Measurements from ENCODE around the gene PEX6.
"Not testable (repeated sequence)": the region's sequence is repeated elsewhere in the genome, so short reads cannot be mapped to it uniquely, and the experiment has no call there.

PEX6 gene

DNA sequence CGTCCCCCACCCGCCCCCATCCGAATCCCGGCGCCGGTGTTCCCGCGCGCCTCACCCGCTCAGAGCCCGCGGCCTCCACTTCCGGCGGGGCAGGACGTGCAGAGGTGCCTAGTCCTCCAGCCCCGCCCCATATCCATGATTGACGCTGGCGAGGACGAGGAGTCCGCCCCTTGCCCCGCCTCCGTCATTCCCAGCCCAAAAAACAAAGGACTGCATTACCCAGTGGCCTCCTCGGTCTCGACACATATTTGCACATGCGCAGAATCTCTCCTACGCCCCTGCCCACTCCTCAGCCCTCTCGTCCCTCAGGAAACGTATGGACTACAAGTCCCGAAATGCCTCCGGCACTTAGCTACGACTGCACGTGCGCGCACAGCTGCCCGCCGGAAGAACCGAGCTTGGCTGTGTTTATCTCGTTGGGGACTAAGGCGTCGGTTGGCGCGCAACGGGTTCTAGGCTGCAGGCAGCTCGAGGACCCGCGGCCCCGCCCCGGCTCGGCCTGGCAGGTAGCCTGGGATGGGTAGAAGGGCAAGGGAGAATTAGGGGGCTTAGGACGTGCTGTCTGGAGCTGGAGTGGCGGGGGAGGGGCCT is 35.0 kb upstream of the PEX6 start, which contains the start of the genes KLHDC3 and MEA1:
TSS of gene KLHDC3 (plus strand) at position 407 of the 591 bp plus-strand sequence. CDS start 2,944 bp downstream, outside the sequence.
TSS of gene MEA1 (minus strand) at position 104 of the 591 bp plus-strand sequence. CDS start 133 bp downstream, outside the sequence.
- Histone ChIP-seq H3K4me1 (ENCODE audit: control insufficient read depth, low read depth, low read length) (no peaks in the 10 kb centered on the region), H3K36me3 (ENCODE audit: control insufficient read depth, low read depth, low read length) (peaks cover 45% of the 10 kb centered on the region)

DNA sequence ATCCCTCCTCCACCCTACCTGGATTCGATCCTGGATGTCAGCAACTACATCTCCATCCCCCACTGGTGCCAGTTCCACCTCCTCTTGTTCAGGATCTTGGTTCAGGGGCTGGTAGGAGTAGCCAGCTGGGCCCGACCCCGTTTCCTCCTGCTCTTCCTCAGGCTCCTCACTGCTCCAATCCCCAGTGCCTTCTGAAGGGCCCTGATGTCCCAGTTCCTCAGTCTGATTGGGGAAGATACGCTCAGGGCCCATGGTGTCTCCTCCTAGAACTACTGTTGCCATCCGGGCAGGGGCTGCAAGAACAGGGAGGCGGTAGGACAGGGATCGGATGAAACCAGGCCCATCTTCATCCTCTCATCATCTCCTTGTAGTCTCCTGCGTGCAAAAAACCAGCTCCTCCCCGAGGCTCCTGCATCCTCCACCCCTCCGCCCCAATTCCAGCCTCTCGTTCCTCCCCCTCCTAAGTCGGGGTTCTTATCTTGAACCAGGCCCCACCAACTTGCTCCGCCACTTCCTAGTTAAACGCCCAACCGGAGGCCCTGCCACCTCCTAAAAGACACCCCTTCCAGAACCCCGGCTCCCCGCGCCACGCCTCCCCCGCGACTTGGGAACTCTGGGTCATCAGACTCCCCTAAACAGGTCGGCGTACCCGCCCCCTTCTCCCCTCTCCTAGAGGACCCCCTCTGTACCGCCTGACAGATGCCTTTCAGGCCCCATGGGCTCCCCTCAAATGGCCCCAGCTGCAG is 34.3 kb upstream of the PEX6 start:
- H3K27ac ChIP-seq (ENCODE audit: low read length): no peak overlapping the region
- H3K36me3 ChIP-seq (ENCODE audit: control insufficient read depth, low read depth, low read length): peaks cover 45% of the 10 kb centered on the region
- H3K4me3 ChIP-seq (ENCODE audit: low read length): peak overlapping the region; percentile 76

More for the DNA sequence above, 35.0 kb upstream of the PEX6 start, which contains the start of the genes KLHDC3 and MEA1:
- Histone ChIP-seq H3K9ac (ENCODE audit: low read length) (peak within 1 kb of the TSS; percentile 71), H3K9me3 (ENCODE audit: control insufficient read depth, low read depth, low read length) (no peaks in the 10 kb centered on the region), H3K27me3 (ENCODE audit: control insufficient read depth, insufficient read depth, low read length) (no peaks in the 10 kb centered on the region), H3K4me3 (ENCODE audit: low read length) (peak within 1 kb of the TSS; percentile 76), H3K27ac (ENCODE audit: low read length) (peak within 1 kb of the TSS; percentile 47)

DNA sequence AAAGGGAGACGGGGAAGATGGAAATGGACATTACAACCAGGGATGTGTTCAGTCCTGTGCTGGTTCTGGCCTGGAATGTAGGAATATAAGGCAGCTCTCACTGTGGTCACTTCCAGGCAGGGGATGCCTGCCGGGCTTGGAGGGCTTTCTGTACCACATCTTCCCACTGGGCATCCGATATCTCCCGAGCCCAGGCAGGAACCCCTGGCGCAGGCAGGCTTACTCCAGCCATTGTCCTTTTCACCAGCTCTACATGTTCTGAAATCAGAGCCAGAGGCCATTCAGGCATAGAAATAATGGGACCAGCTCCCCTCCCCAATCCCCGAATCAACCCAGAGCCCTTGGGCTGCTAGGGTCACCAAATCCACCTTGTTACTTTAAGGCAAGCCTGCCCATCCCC is 33.4 kb upstream of the PEX6 start:
- H3K4me3 ChIP-seq (ENCODE audit: low read length): no peak overlapping the region
- H3K36me3 ChIP-seq (ENCODE audit: control insufficient read depth, low read depth, low read length): peaks cover 44% of the 10 kb centered on the region
- H3K27me3 ChIP-seq (ENCODE audit: control insufficient read depth, insufficient read depth, low read length): no peaks in the 10 kb centered on the region
- no peaks in the 10 kb centered on the region for H3K4me1 ChIP-seq (ENCODE audit: control insufficient read depth, low read depth, low read length)
- H3K9me3 ChIP-seq (ENCODE audit: control insufficient read depth, low read depth, low read length): no peaks in the 10 kb centered on the region
- H3K9ac ChIP-seq (ENCODE audit: low read length): no peak overlapping the region
- no peak overlapping the region for H3K27ac ChIP-seq (ENCODE audit: low read length)

More for the DNA sequence above, 34.3 kb upstream of the PEX6 start:
- Histone ChIP-seq H3K9me3 (ENCODE audit: control insufficient read depth, low read depth, low read length) (no peaks in the 10 kb centered on the region), H3K4me1 (ENCODE audit: control insufficient read depth, low read depth, low read length) (no peaks in the 10 kb centered on the region), H3K27me3 (ENCODE audit: control insufficient read depth, insufficient read depth, low read length) (no peaks in the 10 kb centered on the region), H3K9ac (ENCODE audit: low read length) (peak overlapping the region; percentile 49)

DNA sequence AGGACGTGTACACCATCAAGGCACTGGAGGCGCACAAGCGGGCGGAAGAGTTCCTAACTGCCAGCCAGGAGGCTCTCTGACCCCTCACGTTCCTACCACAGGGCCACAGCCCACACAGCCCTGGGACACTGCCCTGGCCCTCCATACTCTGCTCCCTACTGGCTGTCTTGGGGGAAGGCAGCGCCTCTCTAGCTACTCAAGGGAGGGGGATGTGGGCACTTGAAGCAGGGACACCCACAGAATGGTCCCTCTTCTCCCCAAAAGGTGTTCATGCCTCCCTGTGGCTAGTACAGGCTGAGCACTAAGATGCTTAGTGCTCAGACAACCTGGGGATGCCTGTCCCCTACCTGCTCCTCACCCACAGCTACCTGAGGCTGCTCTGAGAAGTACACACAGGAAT is 32.2 kb upstream of the PEX6 start:
- Histone ChIP-seq H3K36me3 (ENCODE audit: control insufficient read depth, low read depth, low read length) (peaks cover 50% of the 10 kb centered on the region), H3K27me3 (ENCODE audit: control insufficient read depth, insufficient read depth, low read length) (no peaks in the 10 kb centered on the region), H3K4me3 (ENCODE audit: low read length) (no peak overlapping the region), H3K9ac (ENCODE audit: low read length) (no peak overlapping the region), H3K27ac (ENCODE audit: low read length) (no peak overlapping the region), H3K9me3 (ENCODE audit: control insufficient read depth, low read depth, low read length) (no peaks in the 10 kb centered on the region), H3K4me1 (ENCODE audit: control insufficient read depth, low read depth, low read length) (no peaks in the 10 kb centered on the region)

DNA sequence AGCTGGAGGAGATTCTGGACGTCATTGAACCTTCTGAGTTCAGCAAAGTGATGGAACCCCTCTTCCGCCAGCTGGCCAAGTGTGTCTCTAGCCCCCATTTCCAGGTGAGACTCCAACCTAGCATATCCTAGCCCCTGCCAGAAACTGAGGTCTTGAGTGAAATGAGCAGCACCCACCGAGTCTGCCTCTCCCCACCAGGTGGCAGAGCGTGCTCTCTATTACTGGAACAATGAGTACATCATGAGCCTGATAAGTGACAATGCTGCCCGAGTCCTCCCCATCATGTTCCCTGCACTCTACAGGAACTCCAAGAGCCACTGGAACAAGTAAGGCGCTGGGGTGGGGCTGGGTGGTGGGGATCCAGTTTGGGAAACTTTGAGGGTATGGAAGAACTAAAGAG is 30.1 kb upstream of the PEX6 start:
- peaks cover 54% of the 10 kb centered on the region for H3K36me3 ChIP-seq (ENCODE audit: control insufficient read depth, low read depth, low read length)
- H3K27ac ChIP-seq (ENCODE audit: low read length): no peak overlapping the region
- H3K9me3 ChIP-seq (ENCODE audit: control insufficient read depth, low read depth, low read length): no peaks in the 10 kb centered on the region
- no peaks in the 10 kb centered on the region for H3K4me1 ChIP-seq (ENCODE audit: control insufficient read depth, low read depth, low read length)
- H3K9ac ChIP-seq (ENCODE audit: low read length): no peak overlapping the region
- H3K4me3 ChIP-seq (ENCODE audit: low read length): no peak overlapping the region
- no peaks in the 10 kb centered on the region for H3K27me3 ChIP-seq (ENCODE audit: control insufficient read depth, insufficient read depth, low read length)

DNA sequence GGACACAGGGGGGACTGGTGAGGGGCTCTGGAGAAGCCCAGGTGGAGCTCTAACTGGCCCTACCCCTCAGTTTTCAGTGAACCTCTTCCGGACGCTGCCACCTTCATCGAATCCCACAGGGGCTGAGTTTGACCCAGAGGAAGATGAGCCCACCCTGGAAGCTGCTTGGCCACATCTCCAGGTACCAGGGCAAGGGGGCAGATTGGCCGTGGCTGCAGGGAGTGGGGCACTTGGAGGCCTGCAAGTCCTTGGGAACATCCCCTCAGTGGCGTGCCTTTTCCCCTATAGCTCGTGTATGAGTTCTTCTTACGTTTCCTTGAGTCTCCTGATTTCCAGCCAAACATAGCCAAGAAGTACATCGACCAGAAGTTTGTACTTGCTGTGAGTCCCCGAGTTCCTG is 28.1 kb upstream of the PEX6 start:
- H3K9me3 ChIP-seq (ENCODE audit: control insufficient read depth, low read depth, low read length): no peaks in the 10 kb centered on the region
- H3K27me3 ChIP-seq (ENCODE audit: control insufficient read depth, insufficient read depth, low read length): no peaks in the 10 kb centered on the region
- H3K9ac ChIP-seq (ENCODE audit: low read length): no peak overlapping the region
- no peaks in the 10 kb centered on the region for H3K4me1 ChIP-seq (ENCODE audit: control insufficient read depth, low read depth, low read length)
- no peak overlapping the region for H3K27ac ChIP-seq (ENCODE audit: low read length)
- H3K4me3 ChIP-seq (ENCODE audit: low read length): no peak overlapping the region
- H3K36me3 ChIP-seq (ENCODE audit: control insufficient read depth, low read depth, low read length): peaks cover 52% of the 10 kb centered on the region

DNA sequence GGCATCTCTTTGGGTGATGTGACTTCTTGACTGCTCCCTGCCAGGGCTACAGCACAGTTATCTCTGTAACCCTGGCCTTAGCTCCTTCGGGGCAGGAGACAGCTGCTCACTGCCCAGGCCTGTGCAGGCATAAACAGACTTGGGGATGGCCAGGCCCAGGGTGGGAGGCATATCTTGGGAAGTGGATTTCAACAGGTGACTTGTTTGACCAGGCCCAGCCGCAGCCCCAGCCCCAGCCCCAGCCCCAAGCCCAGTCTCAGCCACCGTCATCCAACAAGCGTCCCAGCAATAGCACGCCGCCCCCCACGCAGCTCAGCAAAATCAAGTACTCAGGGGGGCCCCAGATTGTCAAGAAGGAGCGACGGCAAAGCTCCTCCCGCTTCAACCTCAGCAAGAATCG is 27.3 kb upstream of the PEX6 start:
- H3K4me1 ChIP-seq (ENCODE audit: control insufficient read depth, low read depth, low read length): no peaks in the 10 kb centered on the region
- peaks cover 44% of the 10 kb centered on the region for H3K36me3 ChIP-seq (ENCODE audit: control insufficient read depth, low read depth, low read length)
- H3K27me3 ChIP-seq (ENCODE audit: control insufficient read depth, insufficient read depth, low read length): no peaks in the 10 kb centered on the region
- no peak overlapping the region for H3K9ac ChIP-seq (ENCODE audit: low read length)
- H3K4me3 ChIP-seq (ENCODE audit: low read length): no peak overlapping the region
- H3K9me3 ChIP-seq (ENCODE audit: control insufficient read depth, low read depth, low read length): no peaks in the 10 kb centered on the region
- no peak overlapping the region for H3K27ac ChIP-seq (ENCODE audit: low read length)

DNA sequence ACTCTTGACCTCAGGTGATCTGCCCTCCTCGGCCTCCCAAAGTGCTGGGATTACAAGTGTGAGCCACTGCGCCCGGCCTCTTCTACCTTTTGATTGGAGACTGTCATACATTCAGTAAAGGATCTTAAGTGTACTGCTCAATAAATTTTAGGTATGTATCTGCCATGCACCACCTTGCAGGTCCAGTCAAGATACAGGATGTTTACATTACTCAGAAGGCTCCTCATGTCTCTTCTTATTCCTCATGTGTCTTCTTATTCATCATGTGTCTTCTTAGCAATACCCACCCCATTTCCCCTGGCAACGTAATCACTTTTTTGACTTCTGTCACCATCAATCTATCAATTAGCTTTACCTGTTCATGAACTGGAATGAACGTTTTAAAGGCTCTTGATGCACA is 26.9 kb upstream of the PEX6 start:
- Histone ChIP-seq H3K4me1 (ENCODE audit: control insufficient read depth, low read depth, low read length) (no peaks in the 10 kb centered on the region), H3K36me3 (ENCODE audit: control insufficient read depth, low read depth, low read length) (peaks cover 40% of the 10 kb centered on the region), H3K27ac (ENCODE audit: low read length) (no peak overlapping the region), H3K4me3 (ENCODE audit: low read length) (no peak overlapping the region), H3K27me3 (ENCODE audit: control insufficient read depth, insufficient read depth, low read length) (no peaks in the 10 kb centered on the region), H3K9me3 (ENCODE audit: control insufficient read depth, low read depth, low read length) (no peaks in the 10 kb centered on the region), H3K9ac (ENCODE audit: low read length) (no peak overlapping the region)

DNA sequence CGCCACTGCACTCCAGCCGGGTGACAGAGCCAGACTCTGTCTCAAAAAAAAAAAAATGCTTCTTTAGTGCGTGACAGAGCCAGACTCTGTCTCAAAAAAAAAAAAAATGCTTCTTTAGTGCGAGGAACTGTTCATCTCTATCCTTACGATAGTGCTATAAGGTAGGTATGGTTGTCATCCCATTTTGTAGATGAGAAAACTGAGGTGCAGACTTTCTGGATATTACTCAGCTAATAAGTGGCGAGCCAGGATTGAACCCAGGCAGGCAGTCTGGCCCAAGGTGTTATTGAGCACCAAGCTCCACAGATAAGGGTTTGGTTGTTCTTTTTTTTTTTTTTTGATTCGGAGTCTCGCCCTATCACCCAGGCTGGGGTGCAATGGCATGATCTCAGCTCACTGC is 22.9 kb upstream of the PEX6 start:
- Histone ChIP-seq H3K9ac (ENCODE audit: low read length) (no peak overlapping the region), H3K27ac (ENCODE audit: low read length) (no peak overlapping the region), H3K27me3 (ENCODE audit: control insufficient read depth, insufficient read depth, low read length) (no peaks in the 10 kb centered on the region), H3K36me3 (ENCODE audit: control insufficient read depth, low read depth, low read length) (peaks cover 5% of the 10 kb centered on the region), H3K4me3 (ENCODE audit: low read length) (no peak overlapping the region), H3K4me1 (ENCODE audit: control insufficient read depth, low read depth, low read length) (no peaks in the 10 kb centered on the region), H3K9me3 (ENCODE audit: control insufficient read depth, low read depth, low read length) (no peaks in the 10 kb centered on the region)

DNA sequence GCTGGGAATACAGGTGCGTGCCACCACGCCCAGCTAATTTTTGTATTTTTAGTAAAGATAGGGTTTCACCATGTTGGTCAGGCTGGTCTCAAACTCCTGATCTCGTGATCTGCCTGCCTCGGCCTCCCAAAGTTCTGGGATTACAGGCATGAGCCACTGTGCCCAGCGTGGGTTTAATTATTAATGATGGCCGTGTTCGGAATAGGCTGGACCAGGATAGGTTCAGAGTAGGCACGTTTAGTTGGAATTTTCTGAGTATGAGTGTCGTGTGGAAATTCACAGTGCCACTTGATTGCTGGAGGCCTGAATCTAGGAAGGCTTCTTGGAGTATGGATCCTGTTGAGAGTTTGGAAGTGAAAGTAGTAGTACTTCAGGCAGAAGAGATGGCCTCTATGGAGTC is 19.2 kb upstream of the PEX6 start:
- H3K4me1 ChIP-seq (ENCODE audit: control insufficient read depth, low read depth, low read length); H3K9ac ChIP-seq (ENCODE audit: low read length); H3K4me3 ChIP-seq (ENCODE audit: low read length); H3K27ac ChIP-seq (ENCODE audit: low read length); H3K9me3 ChIP-seq (ENCODE audit: control insufficient read depth, low read depth, low read length); H3K36me3 ChIP-seq (ENCODE audit: control insufficient read depth, low read depth, low read length); H3K27me3 ChIP-seq (ENCODE audit: control insufficient read depth, insufficient read depth, low read length): not testable (repeated sequence)

DNA sequence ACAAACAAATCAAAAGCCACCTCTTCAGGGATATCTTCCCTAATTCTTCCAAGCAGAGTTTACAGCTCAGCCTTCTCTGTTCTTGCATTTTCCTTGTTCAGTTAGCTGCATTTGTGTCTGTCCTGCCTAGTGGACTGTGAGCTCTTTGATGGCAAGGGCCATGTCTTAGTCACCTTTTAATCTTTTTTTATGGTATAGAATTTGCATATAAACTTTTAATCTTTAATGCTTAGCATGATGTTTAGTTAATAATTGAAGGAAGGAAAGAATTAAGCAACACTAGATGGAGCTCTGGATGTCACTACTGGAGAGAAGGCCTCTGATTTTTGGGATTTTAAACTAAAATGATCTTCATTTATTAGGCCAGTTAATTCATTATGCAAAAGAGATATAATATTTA is 17.5 kb upstream of the PEX6 start:
- H3K4me3 ChIP-seq (ENCODE audit: low read length): no peak overlapping the region
- no peak overlapping the region for H3K27ac ChIP-seq (ENCODE audit: low read length)
- H3K9ac ChIP-seq (ENCODE audit: low read length): no peak overlapping the region
- no peaks in the 10 kb centered on the region for H3K27me3 ChIP-seq (ENCODE audit: control insufficient read depth, insufficient read depth, low read length)
- H3K36me3 ChIP-seq (ENCODE audit: control insufficient read depth, low read depth, low read length): peaks cover 3% of the 10 kb centered on the region
- no peaks in the 10 kb centered on the region for H3K9me3 ChIP-seq (ENCODE audit: control insufficient read depth, low read depth, low read length)
- no peaks in the 10 kb centered on the region for H3K4me1 ChIP-seq (ENCODE audit: control insufficient read depth, low read depth, low read length)

DNA sequence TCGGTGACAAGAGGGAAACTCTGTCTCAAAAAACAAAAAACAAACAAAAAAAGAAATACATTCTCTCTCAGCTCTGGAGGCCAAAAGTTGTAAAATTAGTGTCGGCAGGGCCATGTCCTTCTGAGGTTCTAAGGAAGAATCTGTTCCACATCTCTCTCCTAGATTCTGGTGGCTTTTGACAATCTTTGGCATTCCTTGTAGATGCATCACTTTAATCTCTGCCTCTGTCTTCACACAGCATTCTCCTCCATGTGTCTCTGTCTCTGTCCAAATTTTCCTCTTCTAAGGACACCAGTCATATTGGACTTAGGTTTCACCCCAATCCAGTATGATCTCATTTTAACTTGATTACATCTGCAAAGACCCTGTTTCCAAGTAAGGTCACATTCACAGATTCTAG is 14.5 kb upstream of the PEX6 start:
- Histone ChIP-seq H3K27ac (ENCODE audit: low read length) (no peak overlapping the region), H3K9ac (ENCODE audit: low read length) (no peak overlapping the region), H3K27me3 (ENCODE audit: control insufficient read depth, insufficient read depth, low read length) (no peaks in the 10 kb centered on the region), H3K36me3 (ENCODE audit: control insufficient read depth, low read depth, low read length) (peaks cover 18% of the 10 kb centered on the region), H3K4me3 (ENCODE audit: low read length) (no peak overlapping the region), H3K4me1 (ENCODE audit: control insufficient read depth, low read depth, low read length) (no peaks in the 10 kb centered on the region), H3K9me3 (ENCODE audit: control insufficient read depth, low read depth, low read length) (no peaks in the 10 kb centered on the region)

Data from iPS-18a (cell line).